HEK293T (cell line): ENCODE data around the gene CASP10.

Source experiments
- ELF4 ChIP-seq: fragments of 450-650 bp; IDR thresholded peaks from 2 replicates; pipeline ENCODE4 v1.6.1; 2017; ENCODE audit warnings: antibody characterized with exemption
- FOXK2 ChIP-seq: fragments of 450-650 bp; IDR thresholded peaks from 2 replicates; pipeline ENCODE4 v1.6.1; 2016; ENCODE audit warnings: mild to moderate bottlenecking
- PKNOX1 ChIP-seq: fragments of 450-650 bp; IDR thresholded peaks from 2 replicates; pipeline ENCODE4 v1.6.1; 2016
- SP1 ChIP-seq: fragments of 450-650 bp; IDR thresholded peaks from 2 replicates; pipeline ENCODE4 v1.6.1; 2017
- TARDBP ChIP-seq: fragments of 450-650 bp; IDR thresholded peaks from 2 replicates; pipeline ENCODE4 v1.6.1; 2016

GRCh38 chr2:201228271-201228911 lies 45.5 kb downstream of the CASP10 start:
- TF ChIP-seq PKNOX1 (no peak), FOXK2 (no peak), SP1 (no peak), ELF4 (no peak), TARDBP (no peak)
